GM10266 (cell line): ENCODE data around the gene RASSF3.
"Not testable (repeated sequence)": the region's sequence is repeated elsewhere in the genome, so short reads cannot be mapped to it uniquely, and the experiment has no call there.

Experiments used
- DNase-seq: peaks from one replicate; pipeline ENCODE4 v3.0.0; 2012; ENCODE audit errors: extremely low spot score
- CTCF ChIP-seq: IDR thresholded peaks from 2 replicates; pipeline ENCODE4 v1.5.1; 2012; ENCODE audit warnings: mild to moderate bottlenecking, low read depth; ENCODE audit not compliant: control insufficient read depth, insufficient read depth; ENCODE audit errors: missing control alignments

RASSF3 gene

DNA sequence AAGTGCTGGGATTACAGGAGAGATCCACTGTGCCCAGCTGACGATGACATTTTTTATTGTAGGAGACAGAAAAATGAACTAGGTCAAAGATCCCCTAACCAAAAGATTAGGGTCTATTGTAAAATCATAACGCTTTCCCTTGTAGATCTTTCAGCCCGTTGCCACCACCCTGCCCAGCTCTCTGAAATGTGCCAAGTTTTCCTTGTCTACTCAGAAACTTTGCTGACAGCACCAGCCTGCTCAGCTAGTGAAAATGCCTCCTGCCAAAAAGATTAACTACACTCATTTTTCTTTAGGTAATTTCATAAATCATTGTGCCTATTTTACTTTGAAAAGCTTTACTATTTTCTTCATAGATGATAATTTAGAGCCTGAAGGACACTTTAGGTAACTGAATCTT is 28.2 kb upstream of the RASSF3 start:
- no peak for DNase-seq
- no peak for TF ChIP-seq CTCF

DNA sequence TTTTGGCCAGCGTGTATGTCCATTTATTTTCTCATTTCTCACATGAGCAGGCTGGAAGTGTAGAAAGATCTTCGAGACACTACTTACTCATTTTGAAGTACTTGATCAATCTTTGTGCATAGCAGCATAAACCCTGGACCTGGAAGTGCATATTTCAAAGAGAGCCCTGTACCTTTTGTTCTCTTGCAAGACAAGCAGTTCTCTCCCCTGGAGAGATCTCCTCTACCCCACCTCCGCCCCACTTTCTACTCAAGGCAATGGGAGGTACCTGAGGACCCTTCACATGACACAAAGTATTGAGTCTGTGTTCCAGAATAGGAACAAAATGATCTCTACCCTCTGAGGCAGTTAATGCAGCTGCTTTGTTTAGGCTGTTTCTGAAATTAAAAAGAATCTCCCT is 27.4 kb upstream of the RASSF3 start:
- DNase-seq: no peak
- TF ChIP-seq CTCF: no peak

- DNase-seq: not testable (repeated sequence)
Observed at GRCh38 chr12:64583395-64583770, 26.9 kb upstream of the RASSF3 start.

GRCh38 chr12:64583771-64584421 is 26.4 kb upstream of the RASSF3 start:
- TF ChIP-seq CTCF: no peak
- DNase-seq: no peak

DNA sequence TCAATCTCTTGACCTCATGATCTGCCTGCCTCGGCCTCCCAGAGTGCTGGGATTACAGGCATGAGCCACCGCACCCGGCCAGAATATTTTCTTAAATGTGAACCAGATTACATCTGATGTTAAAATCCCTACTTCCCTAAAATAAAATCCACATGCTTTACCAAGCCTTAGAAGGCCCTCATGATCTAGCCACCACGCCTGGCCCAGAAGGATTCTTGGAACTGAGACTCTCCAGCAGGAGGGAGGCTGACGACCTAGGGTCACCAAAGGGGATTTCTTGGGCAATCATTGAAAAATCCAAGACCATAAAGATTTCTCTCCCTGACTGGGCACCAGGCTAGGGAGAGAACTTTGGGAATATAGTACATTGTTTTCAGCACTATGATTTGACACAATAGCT is 25.2 kb upstream of the RASSF3 start:
- no peak for TF ChIP-seq CTCF
- no peak for DNase-seq

GRCh38 chr12:64587447-64587846 is 22.8 kb upstream of the RASSF3 start:
- no peak for TF ChIP-seq CTCF
- DNase-seq: no peak

- no peak for TF ChIP-seq CTCF
- no peak for DNase-seq
Observed at GRCh38 chr12:64590183-64590582, 20.1 kb upstream of the RASSF3 start.
